ENCODE results near the gene NLRX1.
A peak's percentile ranks its signal among the peaks of the same experiment; 100 is the strongest.
"Not testable (repeated sequence)": the region's sequence is repeated elsewhere in the genome, so short reads cannot be mapped to it uniquely, and the experiment has no call there.

NLRX1 gene

DNA sequence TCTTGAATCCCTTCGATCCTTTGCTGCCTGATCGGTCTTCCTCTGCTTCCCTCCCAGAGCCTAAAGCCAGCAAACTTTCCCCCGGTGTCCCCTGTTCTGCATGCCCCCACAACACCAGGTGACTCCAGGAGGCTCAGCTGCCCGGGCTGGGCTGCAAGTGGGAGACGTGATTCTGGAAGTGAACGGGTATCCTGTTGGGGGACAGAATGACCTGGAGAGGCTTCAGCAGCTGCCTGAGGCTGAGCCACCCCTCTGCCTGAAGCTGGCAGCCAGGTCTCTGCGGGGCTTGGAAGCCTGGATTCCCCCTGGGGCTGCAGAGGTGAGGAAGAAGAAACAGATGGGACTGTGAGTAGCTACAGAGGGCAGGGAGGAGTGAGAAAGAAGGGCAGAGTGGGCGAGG is 20.4 kb downstream of the NLRX1 start:
- Histone ChIP-seq H3K9me3 (ENCODE audit: insufficient read depth, low read depth, low read length) (no peaks in the 10 kb centered on the region), H3K36me3 (ENCODE audit: insufficient read depth, low read depth, low read length) (no peaks in the 10 kb centered on the region), H3K9ac (ENCODE audit: low read depth, low read length) (no peak overlapping the region), H3K27me3 (ENCODE audit: insufficient read depth, low read length) (no peaks in the 10 kb centered on the region), H3K4me3 (ENCODE audit: low read length) (no peak overlapping the region), H3K4me1 (ENCODE audit: insufficient read depth, low read length) (no peaks in the 10 kb centered on the region), H3K27ac (ENCODE audit: low read length) (no peak overlapping the region)

DNA sequence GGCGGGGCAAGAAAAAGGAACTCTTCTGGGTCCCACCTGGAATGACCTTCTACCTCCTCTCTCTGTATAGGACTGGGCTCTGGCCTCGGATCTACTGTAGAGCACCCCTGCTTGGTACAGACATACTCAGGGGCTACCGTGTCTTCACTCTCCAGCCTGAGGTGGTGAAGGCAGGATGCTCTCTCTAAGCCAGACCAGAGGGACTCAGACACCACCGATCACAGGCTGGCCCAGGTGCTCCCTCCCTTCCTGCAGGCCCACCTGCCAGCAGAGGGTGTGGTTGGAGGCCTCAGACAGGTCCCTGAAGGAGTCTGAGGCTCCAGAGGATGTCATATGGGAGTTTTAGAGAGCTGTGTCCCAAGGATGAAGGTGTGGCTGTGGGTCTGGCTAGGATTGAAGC is 20.9 kb downstream of the NLRX1 start:
- Histone ChIP-seq H3K27ac (ENCODE audit: low read length) (no peak overlapping the region), H3K9ac (ENCODE audit: low read depth, low read length) (no peak overlapping the region), H3K4me3 (ENCODE audit: low read length) (no peak overlapping the region), H3K27me3 (ENCODE audit: insufficient read depth, low read length) (no peaks in the 10 kb centered on the region), H3K9me3 (ENCODE audit: insufficient read depth, low read depth, low read length) (no peaks in the 10 kb centered on the region), H3K36me3 (ENCODE audit: insufficient read depth, low read depth, low read length) (no peaks in the 10 kb centered on the region), H3K4me1 (ENCODE audit: insufficient read depth, low read length) (no peaks in the 10 kb centered on the region)

DNA sequence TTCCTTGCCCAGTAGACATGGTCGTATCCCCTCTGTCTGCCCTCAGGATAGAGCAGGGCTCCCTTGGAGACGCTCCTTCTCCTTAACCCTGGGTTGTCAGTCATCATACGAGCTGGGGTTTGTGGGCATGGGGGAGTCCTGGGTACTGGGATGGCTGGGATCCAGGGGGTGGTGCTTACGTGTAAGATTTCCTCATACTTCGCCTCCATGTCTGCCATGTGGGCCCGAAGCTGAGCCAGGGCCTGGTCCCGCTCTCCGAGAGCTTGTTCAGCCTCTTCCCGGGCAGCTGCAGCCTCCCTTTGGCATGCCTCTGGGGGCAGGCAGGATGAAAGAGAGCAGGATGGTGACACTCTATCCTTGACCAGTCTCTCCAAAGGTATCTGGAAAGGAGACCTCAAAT is 22.0 kb downstream of the NLRX1 start:
- Histone ChIP-seq H3K36me3 (ENCODE audit: insufficient read depth, low read depth, low read length) (no peaks in the 10 kb centered on the region), H3K9ac (ENCODE audit: low read depth, low read length) (no peak overlapping the region), H3K9me3 (ENCODE audit: insufficient read depth, low read depth, low read length) (no peaks in the 10 kb centered on the region), H3K27ac (ENCODE audit: low read length) (no peak overlapping the region), H3K27me3 (ENCODE audit: insufficient read depth, low read length) (no peaks in the 10 kb centered on the region), H3K4me3 (ENCODE audit: low read length) (no peak overlapping the region), H3K4me1 (ENCODE audit: insufficient read depth, low read length) (peaks cover 3% of the 10 kb centered on the region; the same call in 1 of the 2 replicates)

DNA sequence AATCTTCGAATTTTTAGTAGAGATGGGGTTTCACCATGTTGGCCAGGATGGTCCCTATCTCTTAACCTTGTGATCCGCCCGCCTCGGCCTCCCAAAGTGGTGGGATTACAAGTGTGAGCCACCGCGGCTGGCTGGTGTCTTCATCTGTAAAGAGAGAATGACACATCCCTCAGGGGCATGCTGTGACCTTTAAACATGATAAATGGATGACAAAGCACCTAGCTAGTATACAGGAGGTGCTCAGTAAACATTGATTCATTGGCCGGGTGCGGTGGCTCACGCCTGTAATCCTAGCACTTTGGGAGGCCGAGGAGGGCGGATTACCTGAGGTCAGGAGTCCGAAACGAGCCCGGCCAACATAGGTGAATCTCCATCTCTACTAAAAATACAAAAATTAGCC is 22.7 kb downstream of the NLRX1 start:
- not testable (repeated sequence) for H3K27ac ChIP-seq (ENCODE audit: low read length); H3K9ac ChIP-seq (ENCODE audit: low read depth, low read length); H3K36me3 ChIP-seq (ENCODE audit: insufficient read depth, low read depth, low read length); H3K4me3 ChIP-seq (ENCODE audit: low read length); H3K9me3 ChIP-seq (ENCODE audit: insufficient read depth, low read depth, low read length); H3K4me1 ChIP-seq (ENCODE audit: insufficient read depth, low read length); H3K27me3 ChIP-seq (ENCODE audit: insufficient read depth, low read length)

DNA sequence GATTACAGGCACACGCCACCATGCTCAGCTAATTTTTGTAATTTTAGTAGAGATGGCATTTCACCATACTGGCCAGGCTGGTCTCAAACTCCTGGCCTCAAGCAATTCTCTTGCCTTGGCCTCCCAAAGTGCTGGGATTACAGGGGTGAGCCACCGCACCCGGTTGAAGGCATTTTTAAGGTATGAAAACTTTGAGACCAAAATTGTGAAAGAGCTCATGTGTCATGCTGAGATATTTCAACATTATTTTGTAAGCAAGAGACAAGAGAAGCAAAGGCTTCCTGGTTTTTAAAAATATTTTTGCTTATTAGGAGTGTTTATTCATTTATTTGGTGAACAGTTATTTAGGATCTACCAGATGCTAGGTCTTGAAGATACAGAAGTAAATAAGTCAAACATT is 23.6 kb downstream of the NLRX1 start:
- Histone ChIP-seq H3K4me1 (ENCODE audit: insufficient read depth, low read length) (peaks cover 3% of the 10 kb centered on the region; the same call in 1 of the 2 replicates), H3K27me3 (ENCODE audit: insufficient read depth, low read length) (no peaks in the 10 kb centered on the region), H3K9ac (ENCODE audit: low read depth, low read length) (no peak overlapping the region), H3K27ac (ENCODE audit: low read length) (no peak overlapping the region), H3K9me3 (ENCODE audit: insufficient read depth, low read depth, low read length) (no peaks in the 10 kb centered on the region), H3K36me3 (ENCODE audit: insufficient read depth, low read depth, low read length) (no peaks in the 10 kb centered on the region), H3K4me3 (ENCODE audit: low read length) (no peak overlapping the region)

DNA sequence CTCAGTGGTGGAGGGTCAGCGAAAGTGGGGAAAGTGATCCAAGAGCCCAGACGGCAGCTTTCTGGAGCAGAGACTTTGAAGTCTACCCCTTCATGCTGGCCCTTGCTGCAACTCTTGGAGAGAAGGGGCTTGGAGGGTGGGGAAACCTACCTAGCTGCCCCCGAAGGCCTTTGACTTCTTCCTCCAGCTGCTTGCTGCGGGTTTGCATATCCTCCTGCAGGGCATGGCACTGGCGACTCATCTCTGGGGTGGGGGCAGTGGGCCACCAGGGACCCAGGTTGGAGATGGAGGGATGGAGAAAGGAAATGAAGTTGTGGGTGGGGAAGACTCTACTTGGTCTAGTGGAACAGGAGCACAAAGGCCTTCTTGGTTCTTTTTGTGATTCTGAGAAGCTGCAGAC is 24.5 kb downstream of the NLRX1 start:
- Histone ChIP-seq H3K36me3 (ENCODE audit: insufficient read depth, low read depth, low read length) (no peaks in the 10 kb centered on the region), H3K4me1 (ENCODE audit: insufficient read depth, low read length) (peaks cover 3% of the 10 kb centered on the region; the same call in 1 of the 2 replicates), H3K4me3 (ENCODE audit: low read length) (no peak overlapping the region), H3K9me3 (ENCODE audit: insufficient read depth, low read depth, low read length) (no peaks in the 10 kb centered on the region), H3K27me3 (ENCODE audit: insufficient read depth, low read length) (no peaks in the 10 kb centered on the region), H3K9ac (ENCODE audit: low read depth, low read length) (no peak overlapping the region), H3K27ac (ENCODE audit: low read length) (no peak overlapping the region)

DNA sequence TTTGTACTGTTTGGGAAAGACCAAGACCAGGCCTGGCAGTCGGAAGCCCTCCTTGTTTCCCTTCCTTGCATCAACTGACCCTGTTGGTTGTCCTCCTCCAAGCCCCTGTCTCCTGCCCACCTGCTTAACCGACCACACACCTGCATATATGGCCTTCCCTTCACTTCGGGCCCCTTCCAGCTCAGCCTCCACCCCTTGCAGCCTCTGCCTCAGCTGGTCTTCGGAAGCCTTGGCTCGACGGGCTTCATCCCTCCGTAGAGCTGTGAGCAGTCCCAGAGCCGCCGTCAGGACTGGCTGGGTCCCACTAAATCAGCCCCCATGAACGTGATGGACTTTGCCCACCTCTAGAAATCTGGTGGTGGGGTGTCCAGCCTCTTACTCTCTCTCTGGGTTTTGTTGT is 25.1 kb downstream of the NLRX1 start:
- peaks cover 3% of the 10 kb centered on the region; the same call in 1 of the 2 replicates for H3K4me1 ChIP-seq (ENCODE audit: insufficient read depth, low read length)
- no peaks in the 10 kb centered on the region for H3K36me3 ChIP-seq (ENCODE audit: insufficient read depth, low read depth, low read length)
- H3K9me3 ChIP-seq (ENCODE audit: insufficient read depth, low read depth, low read length), result no peaks in the 10 kb centered on the region
- H3K4me3 ChIP-seq (ENCODE audit: low read length), result no peak overlapping the region
- no peak overlapping the region for H3K27ac ChIP-seq (ENCODE audit: low read length)
- H3K9ac ChIP-seq (ENCODE audit: low read depth, low read length), result no peak overlapping the region
- no peaks in the 10 kb centered on the region for H3K27me3 ChIP-seq (ENCODE audit: insufficient read depth, low read length)

DNA sequence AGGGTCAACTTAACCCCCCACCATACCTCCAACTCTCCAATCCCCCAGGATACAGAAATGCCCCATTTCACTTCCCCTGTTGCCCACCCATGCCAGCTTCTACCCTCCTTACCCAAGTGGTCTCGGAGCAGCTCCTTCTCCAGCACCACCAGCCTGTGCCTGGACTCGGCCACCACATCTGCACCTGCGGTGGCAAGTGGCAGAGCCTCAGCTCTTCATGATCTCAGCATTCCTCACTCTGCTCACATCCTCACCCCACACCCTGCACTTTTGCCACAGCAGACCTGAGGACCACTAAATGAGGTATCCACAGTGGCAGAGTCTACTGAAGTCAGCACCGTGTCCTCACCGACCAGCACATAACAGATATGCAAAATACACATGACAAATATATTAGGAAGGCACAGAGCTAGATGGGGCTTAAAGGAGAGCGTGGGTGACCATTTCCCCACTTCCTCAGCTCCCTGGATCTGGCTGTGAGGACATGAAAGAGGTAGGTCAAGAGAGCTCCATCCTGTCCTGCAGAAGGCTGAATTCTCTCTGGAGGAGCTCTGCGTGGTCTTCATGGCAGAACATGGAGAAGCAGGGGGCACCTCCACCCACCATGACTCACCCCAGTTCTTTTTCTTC is 26.4 kb downstream of the NLRX1 start:
- Histone ChIP-seq H3K27me3 (ENCODE audit: insufficient read depth, low read length) (no peaks in the 10 kb centered on the region), H3K27ac (ENCODE audit: low read length) (no peak overlapping the region), H3K9me3 (ENCODE audit: insufficient read depth, low read depth, low read length) (no peaks in the 10 kb centered on the region), H3K36me3 (ENCODE audit: insufficient read depth, low read depth, low read length) (no peaks in the 10 kb centered on the region), H3K9ac (ENCODE audit: low read depth, low read length) (no peak overlapping the region), H3K4me3 (ENCODE audit: low read length) (no peak overlapping the region), H3K4me1 (ENCODE audit: insufficient read depth, low read length) (peaks cover 3% of the 10 kb centered on the region; the same call in 1 of the 2 replicates)

DNA sequence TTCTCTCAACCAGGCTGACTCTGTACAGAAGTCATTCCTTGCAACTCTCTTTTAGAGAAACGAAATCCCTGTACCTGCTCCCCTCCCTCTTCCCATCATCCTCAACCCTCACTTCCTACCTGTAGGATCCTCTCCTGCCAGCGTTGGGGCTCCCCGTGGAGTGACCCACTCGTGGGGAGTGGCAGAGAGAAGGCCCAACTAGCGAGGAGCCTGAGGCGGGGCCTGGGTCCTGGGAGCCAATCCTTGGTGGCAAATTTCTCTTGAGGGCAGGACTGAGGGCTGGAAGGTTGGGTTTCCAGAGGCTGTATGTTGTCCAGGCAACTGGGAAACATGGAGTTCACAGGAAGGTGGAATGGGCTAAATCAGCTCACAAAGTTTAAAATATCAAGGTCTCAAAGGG is 27.2 kb downstream of the NLRX1 start:
- Histone ChIP-seq H3K4me3 (ENCODE audit: low read length) (peak overlapping the region; percentile 7; the same call in 1 of the 2 replicates), H3K27ac (ENCODE audit: low read length) (no peak overlapping the region), H3K9me3 (ENCODE audit: insufficient read depth, low read depth, low read length) (no peaks in the 10 kb centered on the region), H3K4me1 (ENCODE audit: insufficient read depth, low read length) (peaks cover 3% of the 10 kb centered on the region; the same call in 1 of the 2 replicates), H3K27me3 (ENCODE audit: insufficient read depth, low read length) (no peaks in the 10 kb centered on the region), H3K36me3 (ENCODE audit: insufficient read depth, low read depth, low read length) (no peaks in the 10 kb centered on the region), H3K9ac (ENCODE audit: low read depth, low read length) (no peak overlapping the region)

DNA sequence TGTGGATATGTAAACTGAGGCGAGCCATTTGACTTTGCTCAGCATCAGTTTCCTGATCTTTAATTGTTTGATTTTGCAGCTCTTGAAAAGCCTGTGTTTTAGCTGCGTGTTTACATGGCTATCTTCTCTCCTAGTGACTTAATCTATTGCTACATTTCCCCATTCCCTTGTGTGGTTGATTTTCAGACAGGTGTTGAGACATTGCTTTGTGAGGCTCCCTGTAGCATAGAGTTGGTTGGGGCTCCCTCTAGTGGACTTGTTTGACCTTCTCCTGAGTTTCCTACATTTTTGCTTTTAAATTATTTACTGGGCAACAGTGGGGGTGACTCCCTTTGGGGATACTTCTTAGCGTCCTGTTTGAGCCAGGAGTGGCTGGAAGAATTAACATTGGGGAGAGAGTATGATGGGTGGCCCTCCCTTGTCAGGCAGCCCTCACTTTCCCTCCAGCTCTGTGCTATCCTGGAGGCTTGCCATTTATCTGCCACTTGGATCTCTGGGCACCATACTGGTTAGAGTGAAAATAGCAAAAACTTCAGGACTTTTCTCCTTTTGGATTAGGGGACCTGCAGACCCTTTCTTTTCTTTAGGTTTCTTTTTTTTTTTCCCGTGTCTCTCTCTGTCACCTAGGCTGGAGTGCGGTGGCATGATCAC is 28.4 kb downstream of the NLRX1 start:
- Histone ChIP-seq H3K4me1 (ENCODE audit: insufficient read depth, low read length) (peaks cover 3% of the 10 kb centered on the region; the same call in 1 of the 2 replicates), H3K27me3 (ENCODE audit: insufficient read depth, low read length) (no peaks in the 10 kb centered on the region), H3K9me3 (ENCODE audit: insufficient read depth, low read depth, low read length) (no peaks in the 10 kb centered on the region), H3K36me3 (ENCODE audit: insufficient read depth, low read depth, low read length) (no peaks in the 10 kb centered on the region), H3K27ac (ENCODE audit: low read length) (no peak overlapping the region), H3K9ac (ENCODE audit: low read depth, low read length) (no peak overlapping the region), H3K4me3 (ENCODE audit: low read length) (no peak overlapping the region)

DNA sequence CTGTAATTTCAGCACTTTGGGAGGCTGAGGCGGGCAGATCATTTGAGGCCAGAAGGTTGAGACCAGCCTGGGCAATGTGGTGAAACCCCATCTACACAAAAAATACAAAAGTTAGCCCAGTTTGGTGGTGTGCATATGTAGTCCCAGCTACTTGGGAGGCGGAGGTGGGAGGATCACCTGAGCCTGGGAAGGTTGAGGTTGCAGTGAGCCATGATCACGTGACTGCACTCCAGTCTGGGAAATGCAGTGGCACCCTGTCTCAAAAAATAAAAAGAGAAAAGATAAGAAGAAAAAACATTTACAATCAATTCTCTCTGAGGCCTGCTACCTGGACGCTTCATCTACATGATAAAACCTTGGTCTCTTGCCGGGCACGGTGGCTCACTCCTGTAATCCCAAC is 30.4 kb downstream of the NLRX1 start:
- Histone ChIP-seq H3K9me3 (ENCODE audit: insufficient read depth, low read depth, low read length) (no peaks in the 10 kb centered on the region), H3K4me1 (ENCODE audit: insufficient read depth, low read length) (peaks cover 3% of the 10 kb centered on the region; the same call in 1 of the 2 replicates), H3K27me3 (ENCODE audit: insufficient read depth, low read length) (no peaks in the 10 kb centered on the region), H3K27ac (ENCODE audit: low read length) (no peak overlapping the region), H3K36me3 (ENCODE audit: insufficient read depth, low read depth, low read length) (no peaks in the 10 kb centered on the region), H3K4me3 (ENCODE audit: low read length) (no peak overlapping the region), H3K9ac (ENCODE audit: low read depth, low read length) (no peak overlapping the region)

DNA sequence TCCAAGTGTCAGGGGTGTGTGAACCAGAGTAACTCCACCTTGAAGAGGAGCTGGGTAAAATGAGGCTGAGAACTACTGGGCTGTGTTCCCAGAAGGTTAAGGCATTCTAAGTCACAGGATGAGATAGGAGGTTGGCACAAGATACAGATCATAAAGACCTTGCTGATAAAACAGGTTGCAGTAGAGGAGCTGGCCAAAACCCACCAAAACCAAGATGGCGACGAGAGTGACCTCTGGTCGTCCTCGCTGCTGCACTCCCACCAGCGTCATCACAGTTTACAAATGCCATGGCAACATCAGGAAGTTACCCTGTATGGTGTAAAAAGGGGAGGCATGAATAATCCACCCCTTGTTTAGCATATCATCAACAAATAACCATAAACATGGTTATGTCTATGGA is 32.7 kb downstream of the NLRX1 start:
- H3K36me3 ChIP-seq (ENCODE audit: insufficient read depth, low read depth, low read length); H3K9ac ChIP-seq (ENCODE audit: low read depth, low read length); H3K27ac ChIP-seq (ENCODE audit: low read length); H3K27me3 ChIP-seq (ENCODE audit: insufficient read depth, low read length); H3K4me3 ChIP-seq (ENCODE audit: low read length); H3K4me1 ChIP-seq (ENCODE audit: insufficient read depth, low read length); H3K9me3 ChIP-seq (ENCODE audit: insufficient read depth, low read depth, low read length): not testable (repeated sequence)

All from iPS-20b (cell line).